A549 treated with dexamethasone at 1 μM for 4 hours (cell line): ENCODE results near the gene ELK1. TPM values are rescaled to one million over a fixed set of nuclear protein-coding genes. Genes with fewer than 3 reads are reported as not detected.

ENCODE experiments used
- total RNA-seq: library from RNA; stranded (reverse); fragments of 200-300 nt; extraction: Qiagen RNA extraction; gene quantifications from 5 replicates; pipeline ENCODE4 v1.2.3, GENCODE V29; 2022

ELK1 gene
- 30.4 to 40.1 TPM (median 38.5 TPM) in 5 replicates for total RNA-seq

GRCh38 chrX:47650164-47651042 is at the start of gene ELK1:
Gene ELK1, minus strand, starts transcription at chrX:47650563. Its CDS starts 9,122 bp downstream, at chrX:47641441.

DNA sequence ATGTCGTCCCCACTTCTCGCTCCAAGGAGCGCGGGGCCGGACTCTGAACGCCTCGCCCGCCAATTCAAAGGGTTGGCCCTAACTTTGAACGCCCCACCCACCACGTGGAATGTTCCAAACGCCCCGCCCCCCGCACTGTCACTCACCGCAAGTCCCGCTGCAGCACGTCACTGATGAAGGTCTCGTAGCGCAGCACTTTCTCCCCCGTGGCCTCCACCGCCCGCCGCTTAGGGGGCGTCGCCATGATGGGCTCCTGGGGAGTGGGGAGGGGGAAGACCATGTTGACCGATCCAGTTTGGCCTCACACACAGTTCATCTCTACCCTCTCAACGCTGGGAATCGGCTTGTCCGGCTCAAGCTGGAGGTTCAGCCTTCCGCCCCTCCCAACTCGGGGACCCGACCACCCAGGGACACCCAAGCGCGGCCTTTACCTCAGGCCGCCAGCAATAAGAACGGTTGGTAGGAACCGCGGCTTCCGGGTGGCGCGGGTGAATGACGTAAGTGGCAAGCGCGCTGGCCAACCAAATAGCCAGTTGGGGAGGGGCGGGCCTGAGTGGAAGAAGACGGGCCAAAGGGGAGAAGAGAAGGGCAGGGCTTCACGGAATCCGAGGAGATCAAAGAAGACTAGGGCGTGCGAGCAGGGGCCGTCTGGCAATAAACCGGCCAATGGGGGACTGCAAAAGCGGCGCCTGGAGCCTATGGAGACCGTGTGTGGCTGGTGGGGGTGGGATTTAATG is 8.5 kb upstream of the ELK1 start, which contains the start of gene UXT:
UXT (minus strand) TSS at position 497 of the 737 bp plus-strand sequence; CDS start at position 244, 253 bp downstream.

GRCh38 chrX:47629419-47630200 is 20.8 kb downstream of the ELK1 start, which contains the start of gene CFP:
Gene CFP, minus strand, starts transcription at chrX:47629930. Its CDS starts 86 bp downstream, at chrX:47629844.

GRCh38 chrX:47619486-47620302 is 30.7 kb downstream of the ELK1 start, which contains the start of gene SYN1:
Gene SYN1, minus strand, starts transcription at chrX:47619857. Its CDS starts 129 bp downstream, at chrX:47619728.

Other genes starting within 250 kb of the ELK1 start
- 3.6 to 4.5 TPM (median 4.3 TPM) in 5 replicates for gene ZNF41, start 167.3 kb downstream of the ELK1 start, total RNA-seq
- 40.3 to 59.5 TPM (median 55.8 TPM) in 5 replicates for gene ARAF, start 89.4 kb downstream of the ELK1 start, total RNA-seq
- 247 to 270 TPM (median 250 TPM) in 5 replicates for gene TIMP1, start 68.1 kb downstream of the ELK1 start, total RNA-seq
- 0.15 to 0.73 TPM (median 0.42 TPM) in 5 replicates for gene SYN1, start 30.7 kb downstream of the ELK1 start, total RNA-seq
- gene CFP, start 20.6 kb downstream of the ELK1 start, total RNA-seq = 0.30 to 0.95 TPM (median 0.34 TPM) in 5 replicates
- 157 to 183 TPM (median 163 TPM) in 5 replicates for gene UXT, start 8.6 kb upstream of the ELK1 start, total RNA-seq
- gene ZNF81, start 186.3 kb upstream of the ELK1 start, total RNA-seq = 4.6 to 5.6 TPM (median 4.9 TPM) in 5 replicates